ENCODE data around the gene TM4SF1. TPM values are rescaled to one million over a fixed set of nuclear protein-coding genes. Genes with fewer than 3 reads are reported as not detected.

Gene TM4SF1
- total and polyA plus RNA-seq, 2 donors (not counting 3 experiments of a cell fraction or from before 2014, with no cell fraction given), result 559 to 1,407 TPM

DNA sequence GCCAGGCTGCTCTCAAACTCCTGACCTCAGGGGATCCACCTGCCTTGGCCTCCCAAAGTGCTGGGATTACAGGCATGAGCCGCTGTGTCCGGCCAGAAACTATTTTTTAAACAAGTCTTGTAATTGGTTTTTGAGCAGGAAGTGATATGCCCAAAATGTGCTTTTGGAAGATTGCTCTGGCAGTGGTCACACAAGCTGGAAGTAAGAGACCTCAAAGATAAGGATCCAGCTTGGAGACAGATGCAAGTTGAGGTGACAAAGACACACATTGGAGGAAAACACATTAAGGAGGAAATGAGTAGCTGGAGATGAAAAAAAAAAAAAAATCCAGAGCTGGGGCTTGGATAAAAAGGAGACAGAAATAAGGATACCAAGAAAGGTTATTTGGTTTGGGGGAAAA is 50.3 kb downstream of the TM4SF1 start:
- Histone ChIP-seq H3K9me1 (replicated peaks; ENCODE audit: control insufficient read depth, extremely low read depth, insufficient read depth, low read length) (no peaks in the 10 kb centered on the region), H3K9ac (replicated peaks; ENCODE audit: extremely low read depth, insufficient read depth, low read length) (no peak overlapping the region), H3K9me3 (replicated peaks; ENCODE audit: control insufficient read depth, insufficient read depth, low read length) (no peaks in the 10 kb centered on the region), H3K79me2 (ENCODE audit: control insufficient read depth, insufficient read depth, low read length) (peaks cover 6% of the 10 kb centered on the region), H3K27ac (ENCODE audit: insufficient read depth, low read depth, low read length) (no peak overlapping the region), H3K27me3 (ENCODE audit: control insufficient read depth in 2 of 2, insufficient read depth in 2 of 2, low read length in 2 of 2) (no peaks in the 10 kb centered on the region), H4K20me1 (replicated peaks; ENCODE audit: control insufficient read depth, extremely low read depth, insufficient read depth, low read length) (no peaks in the 10 kb centered on the region), H2AFZ (ENCODE audit: low read depth, low read length) (no peak overlapping the region), H3K4me2 (ENCODE audit: insufficient read depth, low read length) (no peak overlapping the region), H3K4me1 (ENCODE audit: control insufficient read depth, extremely low read depth, insufficient read depth, low read length) (peaks cover 31% of the 10 kb centered on the region), H3K4me3 (replicated peaks in 1 of 3; ENCODE audit: insufficient read depth in 1 of 3, low read depth in 1 of 3, low read length in 3 of 3) (no peak overlapping the region), H3K36me3 (ENCODE audit: control insufficient read depth in 2 of 2, extremely low read depth in 1 of 2, insufficient read depth in 2 of 2, low read length in 2 of 2) (peaks cover 15 to 22% of the 10 kb centered on the region in 2 experiments)
- no peak for TF ChIP-seq POLR2AphosphoS5 (IDR thresholded peaks at IDR 0.05; ENCODE audit: insufficient read depth, low read depth, low read length)
- TF ChIP-seq JUN (IDR thresholded peaks at IDR 0.05; ENCODE audit: borderline replicate concordance, insufficient read depth, insufficient read length, low read depth), result no peak
- no peak for TF ChIP-seq EZH2 (IDR thresholded peaks at IDR 0.05; ENCODE audit: borderline replicate concordance, low read depth, low read length, severe bottlenecking)
- TF ChIP-seq POLR2A (IDR thresholded peaks at IDR 0.05; ENCODE audit: low read depth, low read length), result no peak
- TF ChIP-seq, protein P1, sequence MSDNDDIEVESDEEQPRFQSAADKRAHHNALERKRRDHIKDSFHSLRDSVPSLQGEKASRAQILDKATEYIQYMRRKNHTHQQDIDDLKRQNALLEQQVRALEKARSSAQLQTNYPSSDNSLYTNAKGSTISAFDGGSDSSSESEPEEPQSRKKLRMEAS (IDR thresholded peaks at IDR 0.05; ENCODE audit: insufficient read depth, insufficient read length), result no peak
- TF ChIP-seq, protein P2, sequence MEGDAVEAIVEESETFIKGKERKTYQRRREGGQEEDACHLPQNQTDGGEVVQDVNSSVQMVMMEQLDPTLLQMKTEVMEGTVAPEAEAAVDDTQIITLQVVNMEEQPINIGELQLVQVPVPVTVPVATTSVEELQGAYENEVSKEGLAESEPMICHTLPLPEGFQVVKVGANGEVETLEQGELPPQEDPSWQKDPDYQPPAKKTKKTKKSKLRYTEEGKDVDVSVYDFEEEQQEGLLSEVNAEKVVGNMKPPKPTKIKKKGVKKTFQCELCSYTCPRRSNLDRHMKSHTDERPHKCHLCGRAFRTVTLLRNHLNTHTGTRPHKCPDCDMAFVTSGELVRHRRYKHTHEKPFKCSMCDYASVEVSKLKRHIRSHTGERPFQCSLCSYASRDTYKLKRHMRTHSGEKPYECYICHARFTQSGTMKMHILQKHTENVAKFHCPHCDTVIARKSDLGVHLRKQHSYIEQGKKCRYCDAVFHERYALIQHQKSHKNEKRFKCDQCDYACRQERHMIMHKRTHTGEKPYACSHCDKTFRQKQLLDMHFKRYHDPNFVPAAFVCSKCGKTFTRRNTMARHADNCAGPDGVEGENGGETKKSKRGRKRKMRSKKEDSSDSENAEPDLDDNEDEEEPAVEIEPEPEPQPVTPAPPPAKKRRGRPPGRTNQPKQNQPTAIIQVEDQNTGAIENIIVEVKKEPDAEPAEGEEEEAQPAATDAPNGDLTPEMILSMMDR (IDR thresholded peaks at IDR 0.05; ENCODE audit: extremely low read depth in 1 of 2, insufficient read depth in 1 of 2, low read depth in 1 of 2, low read length in 2 of 2), result no peak
- no peak for TF ChIP-seq MYC (IDR thresholded peaks at IDR 0.05; ENCODE audit: low read depth, low read length)
- TF ChIP-seq GATA2 (IDR thresholded peaks at IDR 0.05; ENCODE audit: insufficient read depth, insufficient read length, low read depth, low read length), result no peak
- no peak for TF ChIP-seq FOS (IDR thresholded peaks at IDR 0.05; ENCODE audit: borderline replicate concordance, insufficient read depth, low read length)
- POLR2A ChIA-PET, result interaction anchor here (1.1 kb wide), 1 partner anchor 12 kb away, joined by 3 read pairs; no protein-coding TSS in a partner anchor
- no TSS peak for BruUV-seq (replicated peaks)
- FAIRE-seq (no peak), DNase-seq (ENCODE audit: low read depth, low spot score) (no peak)
- intact Hi-C loops (cut with micrococcal nuclease), result no loop called here
- CTCF ChIA-PET, result interaction anchor here (0.9 to 2.3 kb wide), 4 partner anchors 9 to 162 kb away, joined by 4 to 8 read pairs (median 4); no protein-coding TSS in a partner anchor
- dilution Hi-C loops (cut with MboI; ENCODE audit: extremely low pct_ligation_motif_present, low sequenced_read_pairs), result no loop called here

Data from endothelial cell of umbilical vein (primary cell).